Activated T-cell treated with anti-CD3 and anti-CD28 coated beads for 48 hours (primary cell): ENCODE results near the gene ARTN.

Experiments
- DNase-seq: peaks from one replicate; pipeline ENCODE4 v3.0.0-alpha.2; 2020; ENCODE audit warnings: low read depth

ARTN gene

GRCh38 chr1:43925846-43926245 lies 7.8 kb upstream of the ARTN start:
- DNase-seq = no peak

- DNase-seq = no peak
Measured at GRCh38 chr1:43930168-43930948, 3.2 kb upstream of the ARTN start.

GRCh38 chr1:43930949-43931275 lies 2.7 kb upstream of the ARTN start:
- DNase-seq = no peak

GRCh38 chr1:43931711-43932660 lies 1.6 kb upstream of the ARTN start:
- DNase-seq = no peak

- DNase-seq = no peak
Measured at GRCh38 chr1:43932786-43933385, 715 bp upstream of the ARTN start.

GRCh38 chr1:43934101-43934985 lies 742 bp downstream of the ARTN start:
- DNase-seq = peak; percentile 52

- no peak for DNase-seq
Measured at GRCh38 chr1:43934986-43935324, 1.4 kb downstream of the ARTN start.

- no peak for DNase-seq
Measured at GRCh38 chr1:43935711-43936427, 2.3 kb downstream of the ARTN start.

GRCh38 chr1:43936431-43937151 lies 3.0 kb downstream of the ARTN start:
- no peak for DNase-seq

- no peak for DNase-seq
Measured at GRCh38 chr1:43937179-43937865, 3.7 kb downstream of the ARTN start.

- no peak for DNase-seq
Measured at GRCh38 chr1:43938383-43938782, 4.8 kb downstream of the ARTN start.

GRCh38 chr1:43938892-43939587 lies 5.4 kb downstream of the ARTN start:
- DNase-seq = no peak

GRCh38 chr1:43942411-43942810 lies 8.8 kb downstream of the ARTN start:
- no peak for DNase-seq

GRCh38 chr1:43944860-43945259 lies 11.3 kb downstream of the ARTN start:
- no peak for DNase-seq

- no peak for DNase-seq
Measured at GRCh38 chr1:43945674-43946235, 12.2 kb downstream of the ARTN start.

- DNase-seq = peak; percentile 95
Measured at GRCh38 chr1:43946236-43947060, 12.8 kb downstream of the ARTN start, which contains the start of gene IPO13. IPO13 (plus strand) TSS chr1:43946950; CDS start chr1:43947601, 651 bp downstream.

- DNase-seq = no peak
Measured at GRCh38 chr1:43947061-43947873, 13.7 kb downstream of the ARTN start.
